Upper lobe of left lung (tissue), 6 donors: ENCODE measurements around the gene GLI1. TPM values are rescaled to one million over a fixed set of nuclear protein-coding genes. Genes with fewer than 3 reads are reported as not detected.
A peak's percentile ranks its signal among the peaks of the same experiment; 100 is the strongest.

Experiments
- ATAC-seq, 2 donors: fragments of 200-7000 bp; cut with Tn5 transposase; one replicate each; pipeline ENCODE4 v1.9.1; 2022; ENCODE audit warnings: mild to moderate bottlenecking in 2 of 2, moderate library complexity in 2 of 2; ENCODE audit not compliant: low FRiP score in 2 of 2
- DNase-seq, 2 donors: peaks; one replicate each; pipeline ENCODE4 v3.0.0-alpha.2; 2019 to 2020
- H3K27ac ChIP-seq, 4 donors: fragments of 200-600 bp; sonication (generic); one replicate each; pipeline ENCODE4 v1.5.1; 2016 to 2019
- H3K27me3 ChIP-seq, 4 donors: fragments of 200-600 bp; sonication (generic); one replicate each; pipeline ENCODE4 v1.5.1; 2017 to 2019
- H3K36me3 ChIP-seq, 4 donors: fragments of 200-600 bp; sonication (generic); one replicate each; pipeline ENCODE4 v1.5.1; 2016 to 2019
- H3K4me1 ChIP-seq, 4 donors: fragments of 200-600 bp; sonication (generic); one replicate each; pipeline ENCODE4 v1.5.1; 2018 to 2019
- H3K4me3 ChIP-seq, 4 donors: fragments of 200-600 bp; sonication (generic); one replicate each; pipeline ENCODE4 v1.5.1; 2017 to 2019; ENCODE audit warnings: mild to moderate bottlenecking in 2 of 4, moderate library complexity in 1 of 4
- H3K9me3 ChIP-seq, 4 donors: fragments of 200-600 bp; sonication (generic); one replicate each; pipeline ENCODE4 v1.5.1; 2018 to 2019
- EP300 ChIP-seq, 4 donors: sonication (generic); formaldehyde crosslinking; IDR thresholded peaks; one replicate each; pipeline ENCODE4 v1.5.1; 2017; ENCODE audit warnings: antibody characterized with exemption in 4 of 4, control low read depth in 2 of 4
- POLR2A ChIP-seq, 4 donors: fragments of 450-650 bp; IDR thresholded peaks; one replicate each; pipeline ENCODE4 v1.5.1; 2016 to 2017; ENCODE audit warnings: antibody characterized with exemption in 4 of 4, mild to moderate bottlenecking in 2 of 4
- POLR2AphosphoS5 ChIP-seq, 2 donors: sonication (generic); formaldehyde crosslinking; IDR thresholded peaks; one replicate each; pipeline ENCODE4 v1.5.1; 2017; ENCODE audit warnings: antibody characterized with exemption in 2 of 2
- WGBS, 2 donors: methylation state at CpG; one replicate each; pipeline ENCODE4 v1.1.5; 2017 to 2018; 5-methylcytosine and 5-hydroxymethylcytosine counted together
- total RNA-seq, 6 donors: library from RNA; depleted of rRNA in 4 of 6; stranded (reverse); fragments of >200 nt in 4 of 6; gene quantifications; one replicate each; pipeline versions ENCODE4 v1.1.0 to v1.2.1, GENCODE V29; 2016 to 2021
- TF ChIP-seq, protein P1 (sequence below), 6 experiments: fragments of 450-650 bp in 4 of 6; fragments of 200-600 bp in 2 of 6; sonication (generic) in 2 of 6; IDR thresholded peaks; one replicate each; pipeline ENCODE4 v1.5.1; 2016 to 2019; ENCODE audit warnings: antibody characterized with exemption in 6 of 6
- donor health status: DM: no; HTN: no; CAD: no; lungs with moderate emphysema.
- donor health status: DM: no; HTN: yes; CAD: no; lungs with severe emphysema.

The GLI1 gene
- total RNA-seq, 6 donors from 2014 or later: 0.69 to 3.0 (median 1.5) TPM; not detected in 2

- H3K4me1 ChIP-seq: peaks cover 23 to 42% (median 31%) of the 10 kb centered on the region in 4 donors
- H3K36me3 ChIP-seq: no peaks in the 10 kb centered on the region
- no peak for DNase-seq
- no peaks in the 10 kb centered on the region for H3K9me3 ChIP-seq
- no peak for TF ChIP-seq POLR2A (IDR thresholded peaks at IDR 0.05)
- H3K4me3 ChIP-seq: no peak overlapping the region
- WGBS, 2 donors: 93 to 96% methylated on average over 6 of the region's 6 CpGs
- H3K27me3 ChIP-seq: peaks cover 0 to 9% (median 4%) of the 10 kb centered on the region in 4 donors
- ATAC-seq: no peak
- no peak overlapping the region for H3K27ac ChIP-seq
Observed at GRCh38 chr12:57456737-57457490, 2.7 kb upstream of the GLI1 start.

DNA sequence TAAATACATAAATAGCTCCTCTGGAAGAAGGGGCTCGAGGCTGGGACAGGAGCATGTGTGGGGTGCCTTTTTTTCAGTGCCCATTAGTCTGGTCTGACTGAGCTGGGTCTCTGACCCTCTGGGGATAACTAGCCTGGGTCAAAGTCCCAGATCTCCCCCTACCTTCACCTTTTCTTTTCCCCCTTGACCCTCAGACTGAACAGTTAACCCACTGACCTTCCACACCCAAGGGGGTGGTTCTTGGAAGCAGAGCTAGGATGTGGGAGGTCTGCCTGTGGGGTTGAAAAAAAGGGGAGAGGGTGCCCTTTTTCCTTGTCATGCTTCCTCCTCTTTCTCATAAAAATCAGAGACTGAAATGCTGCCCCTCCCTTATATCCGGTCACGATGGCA, 925 bp upstream of the GLI1 start:
- Histone ChIP-seq H3K27ac (peak overlapping the region; percentile 51 to 86 (median 68)), H3K36me3 (no peaks in the 10 kb centered on the region), H3K4me1 (peaks cover 33 to 45% (median 38%) of the 10 kb centered on the region in 4 donors), H3K4me3 (peak overlapping the region in 3 of 4 donors; percentile 58 to 79 (median 77)), H3K27me3 (peaks cover 0 to 9% (median 4%) of the 10 kb centered on the region in 4 donors), H3K9me3 (no peaks in the 10 kb centered on the region)
- 22 to 26% methylated on average over 3 of the region's 3 CpGs for WGBS, 2 donors
- no peak for DNase-seq
- TF ChIP-seq, protein P1, sequence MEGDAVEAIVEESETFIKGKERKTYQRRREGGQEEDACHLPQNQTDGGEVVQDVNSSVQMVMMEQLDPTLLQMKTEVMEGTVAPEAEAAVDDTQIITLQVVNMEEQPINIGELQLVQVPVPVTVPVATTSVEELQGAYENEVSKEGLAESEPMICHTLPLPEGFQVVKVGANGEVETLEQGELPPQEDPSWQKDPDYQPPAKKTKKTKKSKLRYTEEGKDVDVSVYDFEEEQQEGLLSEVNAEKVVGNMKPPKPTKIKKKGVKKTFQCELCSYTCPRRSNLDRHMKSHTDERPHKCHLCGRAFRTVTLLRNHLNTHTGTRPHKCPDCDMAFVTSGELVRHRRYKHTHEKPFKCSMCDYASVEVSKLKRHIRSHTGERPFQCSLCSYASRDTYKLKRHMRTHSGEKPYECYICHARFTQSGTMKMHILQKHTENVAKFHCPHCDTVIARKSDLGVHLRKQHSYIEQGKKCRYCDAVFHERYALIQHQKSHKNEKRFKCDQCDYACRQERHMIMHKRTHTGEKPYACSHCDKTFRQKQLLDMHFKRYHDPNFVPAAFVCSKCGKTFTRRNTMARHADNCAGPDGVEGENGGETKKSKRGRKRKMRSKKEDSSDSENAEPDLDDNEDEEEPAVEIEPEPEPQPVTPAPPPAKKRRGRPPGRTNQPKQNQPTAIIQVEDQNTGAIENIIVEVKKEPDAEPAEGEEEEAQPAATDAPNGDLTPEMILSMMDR (IDR thresholded peaks at IDR 0.05): no peak
- no peak for TF ChIP-seq POLR2AphosphoS5 (IDR thresholded peaks at IDR 0.05)
- TF ChIP-seq EP300 (IDR thresholded peaks at IDR 0.05): no peak
- TF ChIP-seq POLR2A (IDR thresholded peaks at IDR 0.05): no peak
- ATAC-seq: no peak

GRCh38 chr12:57459055-57459749, 383 bp upstream of the GLI1 start:
- peak overlapping the region; percentile 58 to 81 (median 78) for H3K4me3 ChIP-seq
- TF ChIP-seq POLR2AphosphoS5 (IDR thresholded peaks at IDR 0.05) (peak; percentile 2 to 33), EP300 (IDR thresholded peaks at IDR 0.05) (no peak), POLR2A (IDR thresholded peaks at IDR 0.05) (peak in 1 of 4 donors; percentile 55)
- TF ChIP-seq, protein P1 (IDR thresholded peaks at IDR 0.05): peak; percentile 96 to 99 (median 97)
- peak; percentile 90 to 94 for DNase-seq
- ATAC-seq: peak; percentile 90 to 91
- no peaks in the 10 kb centered on the region for H3K36me3 ChIP-seq
- peaks cover 0 to 9% (median 4%) of the 10 kb centered on the region in 4 donors for H3K27me3 ChIP-seq
- 0% methylated on average over 21 to 24 of the region's 24 CpGs for WGBS, 2 donors
- H3K27ac ChIP-seq: peak overlapping the region; percentile 51 to 86 (median 68)
- no peaks in the 10 kb centered on the region for H3K9me3 ChIP-seq
- peaks cover 33 to 45% (median 38%) of the 10 kb centered on the region in 4 donors for H3K4me1 ChIP-seq

- DNase-seq (no peak), ATAC-seq (no peak)
- Histone ChIP-seq H3K36me3 (no peaks in the 10 kb centered on the region), H3K4me1 (peaks cover 33 to 45% (median 38%) of the 10 kb centered on the region in 4 donors), H3K27ac (peak overlapping the region in 1 of 4 donors; percentile 86), H3K9me3 (no peaks in the 10 kb centered on the region), H3K4me3 (peak overlapping the region in 3 of 4 donors; percentile 58 to 79 (median 77)), H3K27me3 (peaks cover 0 to 9% (median 4%) of the 10 kb centered on the region in 4 donors)
- TF ChIP-seq POLR2A (IDR thresholded peaks at IDR 0.05) (no peak), POLR2AphosphoS5 (IDR thresholded peaks at IDR 0.05) (no peak), EP300 (IDR thresholded peaks at IDR 0.05) (no peak)
- TF ChIP-seq, protein P1 (IDR thresholded peaks at IDR 0.05): no peak
- 2 to 4% methylated on average over 5 of the region's 6 CpGs for WGBS, 2 donors
Observed at GRCh38 chr12:57460468-57460784, 841 bp downstream of the GLI1 start.

GRCh38 chr12:57460841-57461275, 1.3 kb downstream of the GLI1 start:
- H3K36me3 ChIP-seq: no peaks in the 10 kb centered on the region
- no peak for ATAC-seq
- 3 to 6% methylated on average over 10 to 18 of the region's 19 CpGs for WGBS, 2 donors

More at GRCh38 chr12:57460841-57461275, 1.3 kb downstream of the GLI1 start:
- no peak for TF ChIP-seq POLR2A (IDR thresholded peaks at IDR 0.05)
- TF ChIP-seq, protein P1 (IDR thresholded peaks at IDR 0.05): no peak
- no peak for TF ChIP-seq POLR2AphosphoS5 (IDR thresholded peaks at IDR 0.05)
- no peak for TF ChIP-seq EP300 (IDR thresholded peaks at IDR 0.05)
- peak overlapping the region in 3 of 4 donors; percentile 65 to 79 (median 77) for H3K4me3 ChIP-seq
- peaks cover 0 to 9% (median 4%) of the 10 kb centered on the region in 4 donors for H3K27me3 ChIP-seq
- H3K4me1 ChIP-seq: peaks cover 33 to 45% (median 38%) of the 10 kb centered on the region in 4 donors
- H3K9me3 ChIP-seq: no peaks in the 10 kb centered on the region
- DNase-seq: peak in 1 of 2 donors; percentile 77
- H3K27ac ChIP-seq: peak overlapping the region in 2 of 4 donors; percentile 68 to 86
